ENCODE data around the gene GLRX2.
"Not testable (repeated sequence)": the region's sequence is repeated elsewhere in the genome, so short reads cannot be mapped to it uniquely, and the experiment has no call there.

DNA sequence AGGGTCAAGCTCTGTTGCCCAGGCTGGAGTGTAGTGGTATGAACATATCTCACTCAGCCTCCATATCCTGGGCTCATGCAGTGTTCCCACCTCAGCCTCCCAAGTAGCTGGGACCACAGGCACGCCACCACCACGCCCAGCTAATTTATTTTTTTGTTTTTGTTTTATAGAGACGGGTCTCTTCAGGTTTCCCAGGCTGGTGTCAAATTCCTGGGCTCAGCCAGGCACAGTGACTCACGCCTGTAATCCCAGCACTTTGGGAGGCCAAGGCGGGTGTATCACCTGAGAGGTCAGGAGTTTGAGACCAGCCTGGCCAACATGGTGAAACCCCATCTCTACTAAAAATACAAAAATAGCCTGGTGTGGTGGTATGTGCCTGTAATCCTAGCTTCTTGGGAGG lies 56.3 kb downstream of the GLRX2 start:
- not testable (repeated sequence) for TF ChIP-seq CTCF (IDR thresholded peaks at IDR 0.05); POLR2AphosphoS5 (IDR thresholded peaks at IDR 0.05; ENCODE audit: low read depth, low read length); SIN3A (IDR thresholded peaks at IDR 0.05; ENCODE audit: borderline replicate concordance, insufficient read depth, low read depth, low read length); TCF7L2 (IDR thresholded peaks at IDR 0.05; ENCODE audit: low read depth, low read length)
- TF ChIP-seq, protein P1, sequence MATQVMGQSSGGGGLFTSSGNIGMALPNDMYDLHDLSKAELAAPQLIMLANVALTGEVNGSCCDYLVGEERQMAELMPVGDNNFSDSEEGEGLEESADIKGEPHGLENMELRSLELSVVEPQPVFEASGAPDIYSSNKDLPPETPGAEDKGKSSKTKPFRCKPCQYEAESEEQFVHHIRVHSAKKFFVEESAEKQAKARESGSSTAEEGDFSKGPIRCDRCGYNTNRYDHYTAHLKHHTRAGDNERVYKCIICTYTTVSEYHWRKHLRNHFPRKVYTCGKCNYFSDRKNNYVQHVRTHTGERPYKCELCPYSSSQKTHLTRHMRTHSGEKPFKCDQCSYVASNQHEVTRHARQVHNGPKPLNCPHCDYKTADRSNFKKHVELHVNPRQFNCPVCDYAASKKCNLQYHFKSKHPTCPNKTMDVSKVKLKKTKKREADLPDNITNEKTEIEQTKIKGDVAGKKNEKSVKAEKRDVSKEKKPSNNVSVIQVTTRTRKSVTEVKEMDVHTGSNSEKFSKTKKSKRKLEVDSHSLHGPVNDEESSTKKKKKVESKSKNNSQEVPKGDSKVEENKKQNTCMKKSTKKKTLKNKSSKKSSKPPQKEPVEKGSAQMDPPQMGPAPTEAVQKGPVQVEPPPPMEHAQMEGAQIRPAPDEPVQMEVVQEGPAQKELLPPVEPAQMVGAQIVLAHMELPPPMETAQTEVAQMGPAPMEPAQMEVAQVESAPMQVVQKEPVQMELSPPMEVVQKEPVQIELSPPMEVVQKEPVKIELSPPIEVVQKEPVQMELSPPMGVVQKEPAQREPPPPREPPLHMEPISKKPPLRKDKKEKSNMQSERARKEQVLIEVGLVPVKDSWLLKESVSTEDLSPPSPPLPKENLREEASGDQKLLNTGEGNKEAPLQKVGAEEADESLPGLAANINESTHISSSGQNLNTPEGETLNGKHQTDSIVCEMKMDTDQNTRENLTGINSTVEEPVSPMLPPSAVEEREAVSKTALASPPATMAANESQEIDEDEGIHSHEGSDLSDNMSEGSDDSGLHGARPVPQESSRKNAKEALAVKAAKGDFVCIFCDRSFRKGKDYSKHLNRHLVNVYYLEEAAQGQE (IDR thresholded peaks at IDR 0.05; ENCODE audit: insufficient read depth in 1 of 2, low read depth in 2 of 2, low read length in 1 of 2), result not testable (repeated sequence)
